Panc1 (cell line): ENCODE data around the gene KIF26A. TPM values are rescaled to one million over a fixed set of nuclear protein-coding genes. Genes with fewer than 3 reads are reported as not detected.

ENCODE experiments used
- ATAC-seq: fragments of 200-7000 bp; cut with Tn5 transposase; 2 replicates; pipeline ENCODE4 v1.9.1; 2020; ENCODE audit warnings: mild to moderate bottlenecking, moderate library complexity
- BruUV-seq: library from RNA; stranded (reverse); fragments of 400-500 nt; replicated peaks from 2 replicates; lab custom pipeline; 2021; lab: Mats Ljungman, UMichigan
- CTCF ChIA-PET: fragments of 300-600 bp; sonication (Branson Sonifier 250); formaldehyde crosslinking; loops from one replicate; lab custom pipeline; 2022; ENCODE audit warnings: antibody characterized with exemption; lab: Charles Lee
- POLR2A ChIA-PET: fragments of 300-600 bp; sonication (Branson Sonifier 250); formaldehyde crosslinking; loops from one replicate; lab custom pipeline; 2022; ENCODE audit warnings: antibody characterized with exemption; lab: Charles Lee
- DNase-seq: peaks from one replicate; pipeline ENCODE4 v3.0.0-alpha.2; 2010; ENCODE audit warnings: low read depth, low spot score
- H3K27ac ChIP-seq: 2 replicates; pipeline ENCODE4 v1.5.1; 2011; ENCODE audit warnings: mild to moderate bottlenecking, low read length, inconsistent platforms
- H3K27me3 ChIP-seq: fragments of 200-500 bp; sonication (Bioruptor generic); 2 replicates; pipeline ENCODE4 v1.6.0; 2014; ENCODE audit warnings: low read length, inconsistent platforms; ENCODE audit not compliant: control insufficient read depth, insufficient read depth
- H3K36me3 ChIP-seq: fragments of 200-500 bp; sonication (Bioruptor generic); 2 replicates; pipeline ENCODE4 v1.5.1; 2014; ENCODE audit warnings: inconsistent platforms, mild to moderate bottlenecking, low read length, moderate library complexity; ENCODE audit not compliant: control insufficient read depth, insufficient read depth
- H3K4me1 ChIP-seq: 2 replicates; pipeline ENCODE4 v1.5.1; 2011; ENCODE audit warnings: inconsistent platforms, mild to moderate bottlenecking, low read length, moderate library complexity; ENCODE audit not compliant: control insufficient read depth, insufficient read depth
- H3K4me3 ChIP-seq, 2 experiments: 2 replicates each; pipeline ENCODE4 v1.5.1; 2011 to 2012; ENCODE audit warnings: low read depth in 2 of 2, low read length in 2 of 2, mild to moderate bottlenecking in 2 of 2, inconsistent platforms in 1 of 2, moderate library complexity in 1 of 2
- H3K9me3 ChIP-seq: fragments of 200-500 bp; sonication (Bioruptor generic); 2 replicates; pipeline ENCODE4 v1.5.1; 2014; ENCODE audit warnings: low read depth, mild to moderate bottlenecking, inconsistent platforms, low read length, moderate library complexity; ENCODE audit not compliant: control insufficient read depth, insufficient read depth
- CTCF ChIP-seq: fragments of 450-650 bp; IDR thresholded peaks from 2 replicates; pipeline ENCODE4 v1.5.1; 2017; ENCODE audit warnings: mild to moderate bottlenecking
- POLR2AphosphoS5 ChIP-seq: IDR thresholded peaks from 2 replicates; pipeline ENCODE4 v1.6.1; 2012; ENCODE audit warnings: mild to moderate bottlenecking, low read depth, low read length, moderate library complexity
- REST ChIP-seq, 2 experiments: IDR thresholded peaks; 2 replicates each; pipeline ENCODE4 v1.6.1; 2011 to 2012; ENCODE audit warnings: low read depth in 2 of 2, control low read depth in 1 of 2, low read length in 1 of 2, mild to moderate bottlenecking in 1 of 2, moderate library complexity in 1 of 2; ENCODE audit not compliant: insufficient read depth in 1 of 2
- SIN3A ChIP-seq: IDR thresholded peaks from 2 replicates; pipeline ENCODE4 v1.6.1; 2012; ENCODE audit warnings: low read depth, mild to moderate bottlenecking, low read length, moderate library complexity, borderline replicate concordance; ENCODE audit not compliant: insufficient read depth
- TCF7L2 ChIP-seq: IDR thresholded peaks from 2 replicates; pipeline ENCODE4 v1.6.1; 2011; ENCODE audit warnings: mild to moderate bottlenecking, low read depth, low read length, inconsistent platforms
- in situ Hi-C: cut with HindIII; loops from 2 replicates; pipeline ENCODE4 v1.10.0; 2016; ENCODE audit warnings: low sequenced_read_pairs, low pct_unique_long_range_greater_than_20kb
- intact Hi-C: fragments of 100-400 bp; cut with micrococcal nuclease; formaldehyde crosslinking; loops from one replicate; pipeline ENCODE4 v1.10.0; 2022; ENCODE audit not compliant: unreplicated experiment
- total RNA-seq: library from RNA; stranded (reverse); gene quantifications from one replicate; pipeline ENCODE4 v1.2.1, GENCODE V29; 2021; ENCODE audit not compliant: unreplicated experiment

Gene KIF26A
- total RNA-seq, 1 experiment from 2014 or later, result 4.4 TPM

GRCh38 chr14:104192146-104192882 lies 53.9 kb downstream of the KIF26A start:
- no peaks in the 10 kb centered on the region for H3K27me3 ChIP-seq
- CTCF ChIA-PET, result no interaction called here
- no peaks in the 10 kb centered on the region for H3K4me1 ChIP-seq
- no TSS peak for BruUV-seq
- in situ Hi-C loops, result no loop called here
- POLR2A ChIA-PET, result no interaction called here
- no peak for TF ChIP-seq CTCF
- TF ChIP-seq SIN3A, result no peak
- no peak for TF ChIP-seq REST (IDR thresholded peaks at IDR 0.05; ENCODE audit: insufficient read depth in 1 of 2, low read depth in 2 of 2, low read length in 1 of 2)
- TF ChIP-seq POLR2AphosphoS5, result no peak
- no peak for TF ChIP-seq TCF7L2
- no peak overlapping the region for H3K4me3 ChIP-seq
- H3K36me3 ChIP-seq, result no peaks in the 10 kb centered on the region
- DNase-seq (no peak), ATAC-seq (peak; percentile 52; the same call in 1 of the 2 replicates)
- H3K9me3 ChIP-seq, result no peaks in the 10 kb centered on the region
- H3K27ac ChIP-seq, result no peak overlapping the region
- intact Hi-C loops, result no loop called here

- in situ Hi-C loops (no loop called here), intact Hi-C loops (no loop called here)
- Histone ChIP-seq H3K27ac (no peak overlapping the region), H3K36me3 (no peaks in the 10 kb centered on the region), H3K4me1 (no peaks in the 10 kb centered on the region), H3K4me3 (no peak overlapping the region), H3K27me3 (no peaks in the 10 kb centered on the region), H3K9me3 (no peaks in the 10 kb centered on the region)
- ChIA-PET CTCF (no interaction called here), POLR2A (no interaction called here)
- TF ChIP-seq TCF7L2 (no peak), CTCF (no peak), SIN3A (no peak), REST (IDR thresholded peaks at IDR 0.05; ENCODE audit: insufficient read depth in 1 of 2, low read depth in 2 of 2, low read length in 1 of 2) (no peak), POLR2AphosphoS5 (no peak)
- BruUV-seq, result no TSS peak
- no peak for ATAC-seq
- no peak for DNase-seq
Measured at GRCh38 chr14:104192883-104193245, 54.5 kb downstream of the KIF26A start.
